Measurements from ENCODE around the gene PTGES3. TPM values are rescaled to one million over a fixed set of nuclear protein-coding genes. Genes with fewer than 3 reads are reported as not detected.
"Not testable (repeated sequence)": the region's sequence is repeated elsewhere in the genome, so short reads cannot be mapped to it uniquely, and the experiment has no call there.

PTGES3 gene, protein sequence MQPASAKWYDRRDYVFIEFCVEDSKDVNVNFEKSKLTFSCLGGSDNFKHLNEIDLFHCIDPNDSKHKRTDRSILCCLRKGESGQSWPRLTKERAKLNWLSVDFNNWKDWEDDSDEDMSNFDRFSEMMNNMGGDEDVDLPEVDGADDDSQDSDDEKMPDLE
- total RNA-seq = 110 and 111 TPM in 2 replicates

DNA sequence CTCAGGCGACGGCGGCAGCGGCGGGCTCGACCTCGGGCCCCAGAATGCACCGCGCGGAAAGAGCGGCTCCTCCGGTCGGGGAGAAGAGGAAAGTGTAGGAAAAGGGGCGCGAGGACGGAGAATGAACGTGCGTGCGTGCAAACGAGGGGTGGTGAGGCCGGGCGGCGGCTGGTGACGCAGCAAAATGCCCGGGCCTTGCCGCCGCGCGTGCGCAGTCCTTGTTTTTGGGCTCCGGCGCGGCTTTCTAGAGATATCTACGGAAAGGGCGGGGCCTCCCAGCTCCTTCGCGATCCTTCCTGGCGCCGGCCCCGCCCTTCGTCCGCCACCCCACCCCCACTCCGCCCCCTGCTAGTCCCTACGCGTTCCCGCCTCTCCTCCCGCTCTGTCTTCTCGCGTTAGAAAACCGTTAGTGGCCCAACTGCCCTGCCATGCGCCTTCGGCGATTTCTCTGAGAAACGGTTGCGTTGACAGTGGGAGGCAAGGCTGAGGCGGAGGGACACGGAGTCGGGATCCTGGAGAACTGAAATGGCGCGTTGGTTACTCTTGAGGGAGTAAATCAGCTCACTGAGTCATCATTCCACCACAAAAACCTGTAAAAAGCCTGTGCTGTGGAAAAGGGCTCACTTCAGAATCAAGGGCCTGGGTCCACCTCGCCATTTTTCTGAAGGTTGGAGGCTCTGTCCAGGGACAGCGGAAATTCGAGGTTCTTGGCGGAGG is at the start of gene PTGES3:
Gene PTGES3, minus strand, starts transcription at position 156 of the 717 bp plus-strand sequence. CDS start 285 bp downstream, outside the sequence.
- peak; percentile 87 for DNase-seq (ENCODE audit: extremely low read depth, low read depth, low spot score)

DNA sequence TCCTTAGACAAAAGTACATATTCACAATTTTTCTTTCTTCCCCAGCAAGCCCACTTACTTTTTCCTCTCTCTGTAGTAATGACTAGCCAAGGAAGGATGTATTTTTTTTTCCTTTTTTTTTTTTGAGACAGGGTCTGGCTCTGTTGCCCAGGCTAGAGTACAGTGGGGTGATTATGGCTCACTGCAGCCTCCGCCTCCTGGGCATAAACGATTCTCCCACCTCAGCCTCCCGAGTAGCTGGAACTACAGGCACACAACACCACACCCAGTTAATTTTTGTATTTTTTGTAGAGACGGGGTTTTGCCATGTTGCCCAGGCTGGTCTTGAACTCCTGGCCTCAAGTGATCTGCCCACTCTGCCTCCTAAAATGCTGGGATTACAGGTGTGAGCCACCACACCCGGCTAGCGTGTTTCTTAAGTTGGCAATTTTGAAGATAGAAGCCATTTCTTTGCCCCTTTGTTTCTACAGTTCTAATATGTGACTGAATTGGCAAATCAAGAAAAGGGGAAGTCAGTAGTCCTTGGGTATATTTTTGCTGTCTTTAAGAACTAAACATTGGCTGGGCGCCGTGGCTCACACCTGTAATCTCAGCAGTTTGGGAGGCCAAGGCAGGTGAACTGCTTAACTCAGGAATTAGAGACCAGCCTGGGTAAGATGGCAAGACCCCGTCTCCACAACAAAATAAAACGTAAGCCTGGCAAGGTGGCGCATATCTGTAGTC is 40.2 kb upstream of the PTGES3 start:
- no peak for DNase-seq (ENCODE audit: extremely low read depth, low read depth, low spot score)

DNA sequence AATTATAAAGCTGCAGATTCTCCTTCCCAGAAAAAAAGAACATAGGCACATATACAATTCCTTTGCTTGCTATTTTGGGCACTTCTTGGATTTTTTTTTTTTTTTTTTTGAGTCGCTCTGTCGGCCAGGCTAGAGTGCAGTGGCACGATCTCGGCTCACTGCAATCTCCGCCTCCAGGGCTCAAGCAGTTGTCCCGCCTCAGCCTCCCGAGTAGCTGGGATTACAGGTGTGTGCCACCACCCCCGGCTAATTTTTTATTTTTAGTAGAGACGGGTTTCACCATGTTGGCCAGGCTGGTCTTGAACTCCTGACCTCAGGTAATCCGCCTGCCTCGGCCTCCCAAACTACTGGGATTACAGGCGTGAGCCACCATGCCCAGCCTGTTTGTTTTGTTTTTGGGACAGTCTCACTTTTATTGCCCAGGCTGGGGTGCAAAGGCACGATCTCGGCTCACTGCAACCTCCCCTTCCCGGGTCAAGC is 38.2 kb upstream of the PTGES3 start:
- not testable (repeated sequence) for DNase-seq (ENCODE audit: extremely low read depth, low read depth, low spot score)

DNA sequence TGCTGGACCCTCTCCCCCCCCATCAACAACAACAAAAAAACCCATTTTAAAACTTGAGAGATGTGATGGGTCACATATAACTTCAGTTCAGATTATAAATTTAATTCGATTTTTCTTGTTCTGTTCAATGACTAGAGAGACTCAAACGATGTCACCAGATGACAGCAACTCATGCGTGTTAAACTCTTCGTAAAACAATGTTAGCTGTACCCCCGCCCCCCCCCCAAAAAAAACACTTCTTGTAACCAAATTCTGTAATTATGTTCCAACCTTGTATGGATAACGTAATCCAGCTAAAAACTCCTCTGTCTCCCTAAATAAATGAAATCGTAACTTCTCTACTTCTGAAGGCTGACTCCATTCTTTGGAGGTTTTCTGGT is 37.6 kb upstream of the PTGES3 start:
- no peak for DNase-seq (ENCODE audit: extremely low read depth, low read depth, low spot score)

DNA sequence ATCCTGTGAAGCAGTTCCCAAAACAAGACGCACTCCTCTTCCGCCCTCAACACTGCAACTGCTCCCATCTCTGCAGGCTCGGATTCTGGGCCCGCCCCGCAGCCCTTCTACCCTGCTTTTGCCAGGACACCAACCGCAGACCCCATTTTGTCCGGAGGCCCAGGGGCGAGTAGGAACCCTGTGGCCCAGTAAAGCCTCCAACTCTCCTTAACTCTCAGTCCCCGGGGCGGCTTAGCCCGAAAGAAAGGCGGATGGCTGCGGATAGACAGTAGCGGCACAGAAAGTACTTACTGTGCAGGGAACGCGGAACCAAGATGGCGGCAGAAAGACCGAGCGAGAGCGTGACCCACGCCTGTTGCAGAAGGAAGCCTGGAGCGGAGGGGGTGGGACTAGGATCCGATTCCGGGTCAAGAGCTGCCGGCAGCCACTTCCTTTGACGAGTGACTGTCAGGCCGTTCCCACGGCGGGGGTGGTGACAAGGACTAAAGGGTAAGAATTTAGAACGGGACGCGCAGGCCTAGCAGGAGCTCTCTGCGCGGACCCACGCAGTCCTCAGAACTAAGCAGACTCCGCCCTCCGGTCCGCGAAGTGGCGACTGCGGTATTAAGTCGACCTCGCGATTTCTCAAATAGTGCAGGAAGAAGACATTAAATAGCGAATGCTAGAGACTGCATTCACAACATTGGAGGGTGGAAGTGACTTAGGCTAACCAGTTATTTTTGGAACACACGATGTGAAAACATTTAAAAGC is 37.1 kb upstream of the PTGES3 start, which contains the start of gene NACA:
Gene NACA, minus strand, starts transcription at position 328 of the 751 bp plus-strand sequence. CDS start 778 bp downstream, outside the sequence.
- DNase-seq (ENCODE audit: extremely low read depth, low read depth, low spot score) = peak; percentile 84

DNA sequence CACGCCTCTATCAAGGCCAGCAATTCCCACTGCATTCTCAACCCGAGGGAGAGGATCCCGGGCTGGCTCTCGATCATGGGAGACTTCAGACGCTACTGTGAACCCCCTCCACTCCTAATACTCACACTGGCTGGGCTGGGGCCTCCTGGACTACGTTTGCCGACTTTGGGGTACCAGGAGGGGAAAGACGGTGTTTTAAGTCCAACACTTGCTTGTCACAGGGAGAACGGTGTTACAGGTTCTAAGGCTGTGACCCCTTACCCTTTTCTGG is 36.6 kb upstream of the PTGES3 start:
- DNase-seq (ENCODE audit: extremely low read depth, low read depth, low spot score) = no peak

DNA sequence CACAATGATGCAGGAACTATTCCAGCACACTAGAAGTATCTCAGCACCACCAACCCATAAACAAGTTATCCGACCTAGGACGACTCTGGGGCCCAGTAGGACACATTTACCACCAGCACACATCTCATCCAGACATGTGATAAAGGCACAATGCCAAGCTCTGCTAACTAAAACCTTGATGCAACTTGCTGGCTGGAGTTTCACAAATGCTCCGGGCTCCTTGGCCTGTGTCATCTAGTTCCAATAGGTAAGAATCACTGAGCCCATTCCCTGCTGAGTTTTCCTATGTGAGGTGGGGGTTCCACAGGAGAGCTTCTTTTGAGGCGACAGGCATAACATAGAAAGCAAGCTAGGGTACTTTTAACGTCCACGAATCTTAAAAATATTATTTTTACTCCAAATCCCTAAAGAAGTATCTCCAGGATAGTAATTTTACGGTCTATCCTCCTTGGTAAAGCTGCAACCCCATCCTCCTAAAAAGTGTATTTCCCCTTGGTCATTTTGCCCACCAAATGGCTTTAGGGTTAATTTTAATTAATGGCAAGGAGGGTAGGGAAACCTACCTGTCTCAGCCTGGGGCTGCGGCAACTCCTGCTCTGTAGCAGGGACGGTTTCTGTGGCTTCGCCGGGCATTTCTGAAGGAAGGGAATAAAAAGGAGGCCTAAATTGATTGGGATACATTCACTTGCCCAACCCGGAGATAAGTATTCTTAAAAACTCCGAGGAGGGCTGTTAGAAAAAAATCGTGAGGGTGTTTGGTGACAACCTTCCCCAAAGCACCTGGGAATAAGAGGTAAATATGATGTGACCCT is 36.0 kb upstream of the PTGES3 start:
- DNase-seq (ENCODE audit: extremely low read depth, low read depth, low spot score) = no peak

DNA sequence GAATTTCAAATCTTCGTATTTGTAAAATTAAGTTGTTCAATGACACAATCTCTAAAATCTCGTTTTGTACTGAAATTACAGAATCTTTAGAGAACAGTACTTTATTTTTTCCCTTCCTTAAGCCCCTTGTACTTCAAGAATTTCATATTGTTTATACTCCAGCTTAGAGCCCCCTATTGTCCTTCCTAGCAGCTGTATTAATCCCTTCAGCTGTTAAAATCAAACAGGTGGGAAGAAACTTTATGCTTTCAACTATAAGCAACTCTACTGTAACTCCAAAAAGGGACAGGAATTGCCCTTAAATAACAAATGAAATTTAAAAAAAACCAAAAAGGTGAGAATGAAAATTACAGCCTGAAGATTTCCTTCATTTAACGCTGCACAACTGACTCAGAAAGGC is 35.3 kb upstream of the PTGES3 start:
- DNase-seq (ENCODE audit: extremely low read depth, low read depth, low spot score) = no peak

DNA sequence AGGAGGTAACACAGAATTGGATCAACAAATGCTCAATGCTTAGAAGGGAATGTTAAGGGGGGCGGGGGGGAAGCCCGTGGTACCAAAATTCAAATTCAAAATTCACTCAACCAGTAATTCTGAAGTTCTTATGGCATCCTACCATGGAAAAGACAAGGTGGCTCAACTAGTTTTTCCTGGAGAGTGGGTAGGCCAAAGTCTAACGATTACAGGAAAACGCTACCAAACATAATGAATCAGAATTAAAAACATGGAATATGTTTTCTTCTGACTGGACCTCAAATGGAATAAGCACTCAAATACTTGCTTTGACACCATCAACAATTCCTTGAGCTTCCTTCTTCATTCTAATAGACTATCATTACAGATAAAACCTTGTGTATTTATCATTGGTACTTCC is 34.7 kb upstream of the PTGES3 start:
- DNase-seq (ENCODE audit: extremely low read depth, low read depth, low spot score) = no peak

DNA sequence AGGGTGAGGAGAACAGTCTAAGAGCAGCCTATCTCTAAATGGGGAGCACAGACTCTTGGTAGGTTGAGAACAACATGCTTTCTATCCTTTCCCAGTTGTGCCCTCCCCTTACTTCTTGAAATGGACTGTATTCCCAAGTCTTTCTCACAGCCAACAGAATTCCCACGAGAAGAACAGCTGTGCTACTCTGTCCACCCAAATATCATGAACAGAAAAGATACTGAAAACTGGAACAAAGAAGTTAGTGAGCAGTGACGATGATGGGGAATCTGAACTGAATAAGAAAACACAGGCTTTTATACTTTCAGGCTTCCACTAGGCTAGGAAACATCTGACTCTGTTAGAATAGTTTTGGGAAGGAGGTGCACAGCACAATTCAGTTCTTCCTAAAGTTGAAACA is 33.6 kb upstream of the PTGES3 start:
- DNase-seq (ENCODE audit: extremely low read depth, low read depth, low spot score) = no peak

DNA sequence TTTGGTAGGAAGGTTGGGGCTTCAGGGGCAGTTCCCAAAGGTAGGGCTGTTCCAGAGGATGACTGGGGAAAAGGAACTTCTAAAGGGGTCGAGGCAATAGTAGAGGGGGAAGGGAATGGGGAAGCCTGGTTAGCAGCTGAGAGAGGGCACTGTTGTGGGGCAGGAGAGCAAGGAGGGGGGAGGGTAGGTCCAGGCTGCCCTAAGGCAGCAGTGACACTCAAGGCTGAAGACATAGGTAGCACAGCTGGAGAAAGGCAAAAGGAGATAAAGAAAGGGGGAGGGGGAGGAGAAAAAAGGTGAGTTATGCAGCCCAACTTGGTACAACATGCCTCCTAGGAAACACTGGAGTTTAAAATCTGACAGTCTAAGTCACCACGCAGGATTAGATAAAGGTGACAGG is 33.1 kb upstream of the PTGES3 start:
- DNase-seq (ENCODE audit: extremely low read depth, low read depth, low spot score) = no peak

DNA sequence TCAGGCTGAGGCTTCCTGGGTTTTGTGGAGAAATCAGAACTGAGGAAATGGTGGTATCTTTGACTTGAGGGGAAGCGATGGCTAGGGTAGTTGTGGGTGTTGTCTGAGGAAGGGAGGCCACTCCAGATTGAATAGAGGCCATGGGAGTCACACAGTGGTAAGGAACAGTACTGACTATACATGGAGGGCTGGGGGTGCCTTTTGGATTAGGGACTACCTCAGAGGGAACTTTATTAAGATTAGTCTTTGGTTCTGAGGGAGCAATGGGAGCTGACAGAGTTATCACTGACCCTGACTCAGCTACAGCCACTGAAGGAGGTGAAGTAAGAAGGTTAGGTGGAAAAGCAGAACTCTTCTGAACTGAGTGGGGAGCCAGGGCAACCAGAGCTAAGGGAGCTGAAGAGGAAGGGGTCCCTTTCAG is 32.7 kb upstream of the PTGES3 start:
- DNase-seq (ENCODE audit: extremely low read depth, low read depth, low spot score) = no peak

DNA sequence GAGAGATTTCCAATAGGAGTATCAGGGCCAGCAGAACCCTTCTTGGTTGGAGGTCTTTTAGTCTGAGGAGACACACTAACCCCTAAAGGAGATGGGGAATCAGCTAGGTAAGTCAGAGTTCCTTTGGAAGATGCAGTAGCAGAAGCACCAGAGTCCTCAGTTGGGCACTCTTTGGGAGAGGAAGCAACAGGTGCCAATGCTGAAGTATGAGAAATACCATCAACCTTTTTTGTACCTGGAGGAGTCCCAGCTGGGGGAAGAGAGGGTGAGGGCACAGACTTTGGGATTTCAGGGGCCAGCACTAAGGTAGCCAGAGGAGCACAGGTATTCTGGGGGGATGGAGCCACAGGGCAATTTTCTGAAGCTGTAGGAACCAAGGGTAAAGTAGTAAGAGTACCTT is 31.0 kb upstream of the PTGES3 start:
- DNase-seq (ENCODE audit: extremely low read depth, low read depth, low spot score) = no peak

DNA sequence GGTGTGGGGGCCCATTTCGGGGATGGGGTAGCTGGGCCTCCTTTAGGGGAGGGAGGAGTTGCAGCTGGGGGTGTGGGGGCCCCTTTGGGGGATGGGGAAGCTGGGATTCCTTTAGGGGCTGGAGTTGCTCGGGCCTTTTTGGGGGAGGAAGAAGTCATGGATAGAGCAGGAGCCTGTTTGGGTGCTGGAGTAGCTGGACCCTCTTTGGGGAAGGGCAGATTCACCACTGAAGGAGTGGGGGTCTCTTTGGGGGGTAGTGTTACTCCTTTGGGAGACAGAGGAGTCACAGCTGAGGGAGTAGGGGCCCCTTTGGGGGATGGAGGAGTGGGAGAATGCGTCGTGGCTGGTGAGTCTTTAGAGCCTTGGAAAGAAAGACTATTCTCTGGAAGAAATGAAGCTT is 30.6 kb upstream of the PTGES3 start:
- DNase-seq (ENCODE audit: extremely low read depth, low read depth, low spot score) = no peak

DNA sequence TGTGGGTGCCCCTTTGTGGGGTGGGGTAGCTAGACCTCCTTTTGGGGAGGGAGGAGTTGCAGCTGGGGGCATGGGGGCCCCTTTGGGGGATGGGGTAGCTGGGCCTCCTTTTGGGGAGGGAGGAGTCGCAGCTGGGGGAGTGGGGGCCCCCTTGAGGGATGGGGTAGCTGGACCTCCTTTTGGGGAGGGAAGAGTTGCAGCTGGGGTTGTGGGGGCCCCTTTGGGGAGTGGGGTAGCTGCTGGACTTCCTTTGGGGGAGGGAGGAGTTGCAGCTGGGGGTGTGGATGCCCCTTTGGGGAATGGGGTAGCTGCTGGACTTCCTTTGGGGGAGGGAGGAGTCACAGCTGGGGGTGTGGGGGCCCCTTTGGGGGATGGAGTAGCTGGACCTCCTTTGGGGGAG is 30.1 kb upstream of the PTGES3 start:
- no peak for DNase-seq (ENCODE audit: extremely low read depth, low read depth, low spot score)

DNA sequence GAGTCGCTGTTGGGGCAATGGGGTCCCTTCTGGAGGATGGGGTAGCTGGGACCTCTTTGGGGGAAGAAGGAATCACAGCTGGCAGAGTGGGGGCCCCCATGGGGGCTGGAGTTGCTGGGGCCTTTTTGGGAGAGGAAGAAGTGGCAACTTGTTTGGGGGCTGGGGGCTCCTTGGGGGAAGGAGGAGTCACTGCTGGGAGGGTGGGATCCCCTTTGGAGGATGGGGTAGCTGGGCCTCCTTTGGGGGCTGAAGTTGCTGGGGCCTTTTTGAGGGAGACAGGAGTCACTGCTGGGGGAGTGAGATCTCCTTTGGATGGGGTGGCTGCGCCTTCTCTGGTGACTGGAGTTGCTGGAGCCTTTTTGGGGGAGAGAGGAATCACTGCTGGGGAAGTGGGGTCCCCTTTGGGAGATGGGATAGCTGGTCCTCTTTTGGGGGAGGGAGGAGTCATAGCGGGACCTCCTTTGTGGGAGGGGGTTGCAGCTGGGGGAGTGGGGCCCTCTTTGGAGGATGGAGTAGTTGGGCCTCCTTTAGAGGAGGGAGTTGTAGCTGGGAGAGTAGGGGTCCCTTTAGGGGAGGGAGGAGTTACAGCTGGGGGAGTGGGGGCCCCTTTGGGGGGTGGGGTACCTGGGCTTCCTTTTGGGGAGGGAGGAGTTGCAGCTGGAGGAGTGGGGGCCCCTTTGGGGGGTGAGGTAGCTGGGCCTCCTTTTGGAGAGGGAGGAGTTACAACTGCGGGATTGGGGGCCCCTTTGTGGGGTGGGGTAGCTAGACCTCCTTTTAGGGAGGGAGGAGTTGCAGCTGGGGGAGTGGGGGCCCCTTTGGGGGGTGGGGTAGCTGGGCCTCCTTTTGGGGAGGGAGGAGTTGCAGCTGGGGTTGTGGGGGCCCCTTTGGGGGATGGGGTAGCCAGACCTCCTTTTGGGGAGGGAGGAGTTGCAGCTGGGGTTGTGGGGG is 29.1 kb upstream of the PTGES3 start:
- no peak for DNase-seq (ENCODE audit: extremely low read depth, low read depth, low spot score)

DNA sequence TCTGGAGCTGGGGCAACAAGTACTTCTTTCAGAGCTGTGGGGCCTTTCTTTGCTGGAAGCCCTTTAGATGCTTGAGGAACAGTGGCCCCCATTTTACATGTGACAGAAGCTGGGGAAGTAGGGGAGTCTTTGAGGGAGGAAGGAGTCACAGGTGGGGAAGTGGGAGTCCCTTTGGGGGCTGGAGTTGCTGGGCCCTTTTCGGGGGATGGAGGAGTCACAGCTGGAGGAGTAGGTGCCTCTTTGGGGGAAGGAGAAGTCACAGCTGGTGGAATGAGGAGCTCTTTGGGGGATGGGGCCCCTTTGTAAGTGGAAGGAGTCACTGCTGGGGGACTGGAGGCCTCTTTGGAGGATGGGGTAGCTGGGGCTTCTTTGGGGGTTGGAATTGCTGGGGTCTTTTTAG is 28.4 kb upstream of the PTGES3 start:
- DNase-seq (ENCODE audit: extremely low read depth, low read depth, low spot score) = no peak

DNA sequence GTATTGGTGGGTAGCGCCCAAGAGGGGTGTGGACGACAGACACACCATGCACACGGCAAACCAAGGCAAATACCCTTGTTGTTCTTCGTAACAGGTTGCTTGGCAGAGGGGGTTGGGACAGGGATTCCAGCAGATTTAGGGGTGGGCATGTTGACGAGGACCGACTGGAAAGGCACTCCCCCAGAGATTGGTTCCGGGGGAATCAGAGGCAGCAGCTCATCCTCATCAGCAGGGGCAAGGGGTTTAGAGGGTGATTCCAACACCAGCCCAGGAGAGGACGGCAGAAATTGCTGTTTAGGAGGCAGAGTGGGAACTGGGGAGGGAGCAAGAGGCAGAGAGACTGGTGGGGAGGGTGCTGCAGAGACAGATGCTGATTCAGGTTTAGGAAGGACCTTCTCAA is 27.7 kb upstream of the PTGES3 start:
- no peak for DNase-seq (ENCODE audit: extremely low read depth, low read depth, low spot score)

DNA sequence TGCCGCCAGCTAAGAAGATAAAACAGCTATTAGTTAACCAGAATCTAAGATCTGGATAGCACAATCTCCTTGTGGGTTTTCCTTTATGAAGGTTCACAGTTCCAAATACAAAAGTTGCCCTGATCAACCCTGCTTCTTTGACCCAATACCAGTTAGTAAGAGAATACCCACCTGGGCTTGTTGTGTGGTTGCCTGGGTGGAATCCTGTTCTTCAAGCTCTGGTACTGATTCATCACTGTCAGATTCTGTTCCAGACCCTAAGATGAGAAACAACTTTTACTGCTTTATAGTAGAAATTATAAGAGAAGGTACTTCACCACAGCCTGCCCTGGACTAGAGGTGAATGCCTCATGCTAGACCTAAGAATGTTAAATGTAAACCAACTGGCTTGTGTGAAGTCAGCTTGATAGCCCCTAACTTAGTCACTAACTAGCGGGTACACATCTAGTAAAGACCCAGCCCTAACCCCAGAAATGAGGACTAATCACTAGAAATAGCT is 26.4 kb upstream of the PTGES3 start:
- DNase-seq (ENCODE audit: extremely low read depth, low read depth, low spot score) = no peak
